Mammary epithelial cell (primary cell): ENCODE data around the gene LY86.

ENCODE experiments used
- CTCF ChIP-seq, 2 donors: IDR thresholded peaks in 1 of 2; conservative IDR thresholded peaks in 1 of 2; 2 replicates each; pipeline ENCODE4 v1.5.1; 2011 to 2012; ENCODE audit warnings: inconsistent platforms in 2 of 2, low read length in 2 of 2, mild to moderate bottlenecking in 2 of 2, control low read depth in 1 of 2, low read depth in 1 of 2; ENCODE audit not compliant: insufficient read depth in 1 of 2; ENCODE audit errors: extremely low read depth in 1 of 2
- EZH2 ChIP-seq: IDR thresholded peaks from 2 replicates; pipeline ENCODE4 v1.6.1; 2012; ENCODE audit warnings: low read length, inconsistent platforms, borderline replicate concordance

GRCh38 chr6:6650839-6651238 lies 62.3 kb downstream of the LY86 start:
- TF ChIP-seq CTCF (conservative IDR thresholded peaks at IDR 0.05 in 1 of 2, IDR thresholded peaks at IDR 0.05 in 1 of 2; ENCODE audit: extremely low read depth in 1 of 2, insufficient read depth in 1 of 2, low read depth in 1 of 2, low read length in 2 of 2) (no peak), EZH2 (no peak)
